Astrocyte of the cerebellum (primary cell): Measurements from ENCODE around the gene IFNL3.

ENCODE experiments used
- DNase-seq: peaks from one replicate; pipeline ENCODE4 v3.0.0-alpha.2; 2011; ENCODE audit warnings: low read depth
- H3K4me3 ChIP-seq: 2 replicates; pipeline ENCODE4 v1.5.1; 2011; ENCODE audit warnings: mild to moderate bottlenecking, low read depth, low read length, moderate library complexity
- in situ Hi-C: cut with HindIII; loops from 2 replicates; pipeline ENCODE4 v1.10.0; 2017; ENCODE audit warnings: low sequenced_read_pairs
- TF ChIP-seq, protein P1 (sequence below): IDR thresholded peaks from 2 replicates; pipeline ENCODE4 v1.5.1; 2012; ENCODE audit warnings: low read length, low read depth, moderate library complexity, mild to moderate bottlenecking; ENCODE audit errors: missing control alignments

The IFNL3 gene

GRCh38 chr19:39205449-39205764 is 39.4 kb downstream of the IFNL3 start:
- in situ Hi-C loops = no loop called here
- TF ChIP-seq, protein P1, sequence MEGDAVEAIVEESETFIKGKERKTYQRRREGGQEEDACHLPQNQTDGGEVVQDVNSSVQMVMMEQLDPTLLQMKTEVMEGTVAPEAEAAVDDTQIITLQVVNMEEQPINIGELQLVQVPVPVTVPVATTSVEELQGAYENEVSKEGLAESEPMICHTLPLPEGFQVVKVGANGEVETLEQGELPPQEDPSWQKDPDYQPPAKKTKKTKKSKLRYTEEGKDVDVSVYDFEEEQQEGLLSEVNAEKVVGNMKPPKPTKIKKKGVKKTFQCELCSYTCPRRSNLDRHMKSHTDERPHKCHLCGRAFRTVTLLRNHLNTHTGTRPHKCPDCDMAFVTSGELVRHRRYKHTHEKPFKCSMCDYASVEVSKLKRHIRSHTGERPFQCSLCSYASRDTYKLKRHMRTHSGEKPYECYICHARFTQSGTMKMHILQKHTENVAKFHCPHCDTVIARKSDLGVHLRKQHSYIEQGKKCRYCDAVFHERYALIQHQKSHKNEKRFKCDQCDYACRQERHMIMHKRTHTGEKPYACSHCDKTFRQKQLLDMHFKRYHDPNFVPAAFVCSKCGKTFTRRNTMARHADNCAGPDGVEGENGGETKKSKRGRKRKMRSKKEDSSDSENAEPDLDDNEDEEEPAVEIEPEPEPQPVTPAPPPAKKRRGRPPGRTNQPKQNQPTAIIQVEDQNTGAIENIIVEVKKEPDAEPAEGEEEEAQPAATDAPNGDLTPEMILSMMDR = no peak
- no peak overlapping the region for H3K4me3 ChIP-seq

GRCh38 chr19:39203372-39204341 is 41.1 kb downstream of the IFNL3 start, which contains the start of gene SYCN:
TSS of gene SYCN (minus strand) at chr19:39204263. CDS start at chr19:39204254, 9 bp downstream.
- TF ChIP-seq, protein P1 = no peak
- no peak for DNase-seq
- in situ Hi-C loops = no loop called here
- H3K4me3 ChIP-seq = no peak within 1 kb of the TSS

More at GRCh38 chr19:39205449-39205764, 39.4 kb downstream of the IFNL3 start:
- no peak for DNase-seq

- in situ Hi-C loops = no loop called here
- DNase-seq = no peak
- no peak overlapping the region for H3K4me3 ChIP-seq
- TF ChIP-seq, protein P1 = no peak
These were observed 41.8 kb downstream of the IFNL3 start for GRCh38 chr19:39202998-39203355.

GRCh38 chr19:39200803-39201115 is 44.0 kb downstream of the IFNL3 start:
- TF ChIP-seq, protein P1 = no peak
- no peak overlapping the region for H3K4me3 ChIP-seq
- in situ Hi-C loops = no loop called here
- no peak for DNase-seq

GRCh38 chr19:39200066-39200802 is 44.6 kb downstream of the IFNL3 start:
- DNase-seq = no peak
- H3K4me3 ChIP-seq = no peak overlapping the region
- TF ChIP-seq, protein P1 = no peak
- in situ Hi-C loops = no loop called here

DNA sequence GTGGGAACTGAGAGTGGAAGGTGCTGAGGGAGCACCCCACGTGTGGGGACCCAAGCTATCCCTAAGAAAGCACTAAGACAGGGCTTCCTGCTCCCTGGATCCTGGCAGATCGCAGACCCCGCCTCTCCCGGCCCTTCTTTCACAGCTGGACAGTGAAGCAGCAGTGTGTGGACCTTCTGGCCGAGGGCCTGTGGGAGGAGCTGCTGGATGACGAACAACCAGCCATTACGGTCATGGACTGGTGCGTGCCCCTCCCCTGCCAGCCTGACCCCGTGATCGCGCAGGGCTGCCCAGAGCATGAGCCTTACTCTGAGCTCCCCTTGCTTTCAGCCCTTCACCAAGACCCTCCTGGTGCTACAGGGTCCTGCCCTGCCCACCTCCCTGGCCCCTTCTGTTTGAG is 45.8 kb downstream of the IFNL3 start:
- in situ Hi-C loops = no loop called here

More for the DNA sequence above, 45.8 kb downstream of the IFNL3 start:
- TF ChIP-seq, protein P1 = no peak
- no peak overlapping the region for H3K4me3 ChIP-seq
- DNase-seq = no peak
